ENCODE measurements around the gene LRRC4. TPM values are rescaled to one million over a fixed set of nuclear protein-coding genes. Genes with fewer than 3 reads are reported as not detected.

The LRRC4 gene
- total RNA-seq, 1 experiment from 2014 or later = 10.4 TPM

GRCh38 chr7:128056901-128057300, 25.7 kb upstream of the LRRC4 start:
- peaks cover 20% of the 10 kb centered on the region in 2 experiments for H3K4me1 Mint-ChIP-seq
- no peaks in the 10 kb centered on the region for H3K9me3 Mint-ChIP-seq
- Histone ChIP-seq H2AK5ac (ENCODE audit: insufficient read length, low read length) (no peak overlapping the region), H2AFZ (ENCODE audit: low read length) (no peak overlapping the region), H3K14ac (ENCODE audit: insufficient read depth, low read length) (no peak overlapping the region), H3K18ac (ENCODE audit: insufficient read length, low read depth, low read length) (no peak overlapping the region), H2BK120ac (ENCODE audit: low read depth, low read length, poor library complexity, severe bottlenecking) (no peak overlapping the region), H3K27ac (ENCODE audit: insufficient read length, low read depth, low read length) (no peak overlapping the region), H3K27me3 (ENCODE audit: insufficient read depth, low read length) (no peaks in the 10 kb centered on the region), H4K8ac (replicated peaks; ENCODE audit: insufficient read length, low read depth, low read length) (no peak overlapping the region), H3K9me3 (ENCODE audit: control insufficient read depth, low read depth, low read length) (no peaks in the 10 kb centered on the region), H2BK20ac (ENCODE audit: low read depth, low read length, poor library complexity, severe bottlenecking) (no peak overlapping the region), H3K23ac (ENCODE audit: insufficient read length, low read depth, low read length) (no peak overlapping the region), H2BK5ac (ENCODE audit: insufficient read length, low read length) (no peak overlapping the region), H3T11ph (ENCODE audit: low read length) (no peak overlapping the region), H4K20me1 (ENCODE audit: control insufficient read depth, insufficient read depth, insufficient read length) (no peaks in the 10 kb centered on the region), H3K4me1 (ENCODE audit: insufficient read depth, low read length) (no peaks in the 10 kb centered on the region), H3K23me2 (ENCODE audit: insufficient read length, low read depth, low read length, poor library complexity, severe bottlenecking) (no peaks in the 10 kb centered on the region), H4K5ac (ENCODE audit: insufficient read length, low read depth, low read length) (no peak overlapping the region), H3K4me2 (ENCODE audit: insufficient read depth, insufficient read length, low read length) (no peak overlapping the region), H3K4ac (ENCODE audit: low read depth, low read length) (no peak overlapping the region), H3K9ac (ENCODE audit: extremely low read depth, insufficient read length, low read length) (no peak overlapping the region), H2BK12ac (ENCODE audit: insufficient read length, low read depth, low read length) (no peak overlapping the region), H4K91ac (ENCODE audit: insufficient read length, low read depth, low read length) (no peak overlapping the region), H2BK15ac (ENCODE audit: low read depth, low read length) (no peak overlapping the region), H3K79me1 (ENCODE audit: insufficient read depth, low read depth, low read length, poor library complexity, severe bottlenecking) (no peaks in the 10 kb centered on the region), H3K79me2 (ENCODE audit: insufficient read depth, low read length) (no peaks in the 10 kb centered on the region), H3K56ac (ENCODE audit: insufficient read length, low read depth, low read length) (no peak overlapping the region)
- no peak for DNase-seq
- no peak overlapping the region for H3K4me3 Mint-ChIP-seq
- H3K27me3 Mint-ChIP-seq (ENCODE audit: low read depth) = no peaks in the 10 kb centered on the region
- TF ChIP-seq CTCF (conservative IDR thresholded peaks at IDR 0.05) = no peak
- no peak overlapping the region for H3K27ac Mint-ChIP-seq
- no CpG with 5 or more reads among the region's 8 CpGs for WGBS (ENCODE audit: extremely low coverage, insufficient read length, low lambda C conversion rate)
- no peaks in the 10 kb centered on the region; a peak in 3 of 7 replicates for H3K36me3 Mint-ChIP-seq (ENCODE audit: insufficient read depth in 1 of 3, low read depth in 3 of 3)
